HG03457 (cell line): ENCODE data around the gene RELL2.

ENCODE experiments used
- ATAC-seq: cut with Tn5 transposase; IDR thresholded peaks from one replicate; pipeline ENCODE4 v1.9.1; 2021; ENCODE audit warnings: moderate number of reproducible peaks; ENCODE audit not compliant: unreplicated experiment

Gene RELL2

GRCh38 chr5:141618804-141619554, 17.8 kb upstream of the RELL2 start, which contains the start of gene DIAPH1:
TSS of gene DIAPH1 (minus strand) at chr5:141619000. CDS start at chr5:141618914, 86 bp downstream.
- ATAC-seq: peak; percentile 77

DNA sequence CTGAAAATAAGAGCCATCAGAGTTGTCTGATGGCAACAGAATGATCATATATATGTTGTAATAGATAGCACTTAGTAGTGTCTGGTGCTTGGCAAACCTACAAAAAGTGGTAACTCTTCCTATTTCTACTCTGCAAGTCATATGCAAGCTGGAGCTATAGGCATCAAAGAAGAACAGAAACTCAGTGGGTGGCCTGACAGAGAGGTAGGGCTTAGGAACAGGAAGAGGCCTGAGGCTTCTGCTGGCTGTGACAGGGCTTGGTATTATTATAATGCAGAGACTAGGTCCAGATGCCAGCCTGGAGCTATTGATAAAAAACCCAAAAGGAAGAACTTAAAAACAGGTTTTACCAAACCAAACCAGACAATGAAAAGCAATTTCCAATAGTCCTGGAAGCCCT, 13.6 kb upstream of the RELL2 start:
- ATAC-seq: peak; percentile 31

- no peak for ATAC-seq
These were observed 13.2 kb upstream of the RELL2 start for GRCh38 chr5:141623611-141624010.

DNA sequence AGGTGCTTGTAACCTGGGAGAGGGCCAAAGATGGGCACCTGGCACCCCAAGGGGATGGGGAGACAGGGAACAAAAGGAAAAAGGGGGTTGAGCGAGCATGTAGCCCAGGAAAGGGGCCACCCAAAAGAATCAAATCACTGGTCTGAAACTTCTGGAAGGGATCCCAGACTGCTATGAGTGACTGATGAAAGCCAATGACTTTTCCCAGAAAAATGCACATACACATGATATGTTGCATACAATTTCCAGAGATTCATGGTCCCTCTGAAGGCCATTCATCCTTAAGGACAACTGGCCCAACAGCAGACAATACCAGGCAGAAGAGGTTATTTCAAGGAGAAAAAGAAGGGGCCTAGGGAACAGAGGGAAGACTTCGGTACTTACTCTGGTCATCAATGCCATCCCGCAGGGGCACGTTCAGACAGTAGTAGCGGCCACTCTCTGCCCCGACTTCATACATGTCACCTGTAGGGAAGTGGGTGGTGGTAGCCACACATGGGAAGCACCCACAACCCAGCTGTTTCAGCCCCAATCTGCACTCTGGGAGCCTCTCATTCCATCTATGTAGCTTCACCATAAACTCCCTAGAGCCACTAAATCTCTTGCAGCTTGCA, 8.5 kb upstream of the RELL2 start:
- ATAC-seq: no peak

GRCh38 chr5:141630570-141631140, 6.1 kb upstream of the RELL2 start:
- ATAC-seq: no peak

DNA sequence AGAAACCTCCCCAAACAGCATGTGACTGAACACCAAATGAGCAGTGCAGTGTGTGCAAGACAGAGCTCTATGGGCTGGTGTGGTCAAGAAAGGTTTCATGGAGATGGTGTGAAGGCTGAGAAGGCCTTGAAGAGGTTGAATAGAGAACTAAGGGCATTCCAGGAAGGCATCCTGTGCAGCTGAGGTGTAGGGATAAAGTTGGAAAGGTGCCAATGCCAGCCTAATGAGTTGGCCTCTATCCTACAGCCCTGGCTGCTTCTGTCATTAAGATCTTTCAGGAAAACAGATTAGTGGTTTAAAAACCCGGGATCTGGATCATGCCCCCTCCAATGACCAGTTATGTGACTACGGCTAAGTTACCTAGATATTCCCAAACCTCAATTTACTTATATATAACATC, 4.1 kb upstream of the RELL2 start:
- no peak for ATAC-seq

- ATAC-seq: peak; percentile 67
These were observed 2.8 kb upstream of the RELL2 start for GRCh38 chr5:141633871-141634561.

- no peak for ATAC-seq
These were observed 2.1 kb upstream of the RELL2 start for GRCh38 chr5:141634720-141635119.

GRCh38 chr5:141635646-141636045, 1.2 kb upstream of the RELL2 start:
- ATAC-seq: no peak

DNA sequence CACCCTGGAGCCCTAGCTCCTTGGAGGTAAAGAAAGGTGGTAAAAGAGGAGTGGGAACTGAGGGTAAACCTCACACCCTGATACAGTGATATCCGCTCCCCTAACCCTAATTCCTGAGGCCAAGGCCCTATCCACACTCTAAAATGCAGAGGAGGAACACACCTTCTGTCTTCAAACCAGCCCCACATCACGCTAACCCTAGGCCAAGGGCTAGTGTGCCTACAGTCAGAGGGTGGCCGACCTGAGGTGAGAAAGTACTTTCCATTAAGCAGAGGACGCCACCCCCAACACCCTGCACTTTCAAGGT, 738 bp upstream of the RELL2 start:
- no peak for ATAC-seq

DNA sequence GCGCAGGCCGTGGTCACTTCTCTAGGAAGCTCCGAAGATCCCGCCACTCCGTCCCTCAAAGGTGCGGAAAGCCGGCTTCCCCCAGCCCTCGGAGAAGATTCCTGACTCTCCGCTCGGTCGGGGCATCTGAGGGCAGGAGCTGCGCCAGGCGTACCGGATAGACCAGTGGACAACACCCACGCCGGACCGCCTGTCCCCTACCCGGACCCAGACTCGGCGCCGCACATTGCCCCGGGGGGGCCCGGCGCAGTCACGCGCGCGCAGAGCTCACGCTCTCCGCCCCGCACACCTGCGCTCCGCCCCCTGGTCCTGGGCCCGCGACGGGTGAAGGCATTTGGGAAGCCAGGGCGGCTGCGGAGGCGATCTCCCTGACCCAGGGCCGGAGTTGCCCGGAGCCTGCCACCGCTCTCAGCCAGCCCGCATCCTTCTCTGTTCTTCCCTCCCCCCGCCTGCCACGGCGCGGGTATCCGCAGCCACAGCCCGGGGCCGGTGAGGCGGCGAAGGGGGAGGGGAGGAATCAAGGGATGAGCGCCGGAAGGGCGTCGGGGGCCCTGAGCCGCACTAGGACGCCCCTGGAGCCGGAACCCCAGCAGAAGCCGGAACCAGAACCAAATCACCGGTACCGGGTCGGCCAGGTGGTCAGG, 448 bp downstream of the RELL2 start:
- peak; percentile 3 for ATAC-seq

DNA sequence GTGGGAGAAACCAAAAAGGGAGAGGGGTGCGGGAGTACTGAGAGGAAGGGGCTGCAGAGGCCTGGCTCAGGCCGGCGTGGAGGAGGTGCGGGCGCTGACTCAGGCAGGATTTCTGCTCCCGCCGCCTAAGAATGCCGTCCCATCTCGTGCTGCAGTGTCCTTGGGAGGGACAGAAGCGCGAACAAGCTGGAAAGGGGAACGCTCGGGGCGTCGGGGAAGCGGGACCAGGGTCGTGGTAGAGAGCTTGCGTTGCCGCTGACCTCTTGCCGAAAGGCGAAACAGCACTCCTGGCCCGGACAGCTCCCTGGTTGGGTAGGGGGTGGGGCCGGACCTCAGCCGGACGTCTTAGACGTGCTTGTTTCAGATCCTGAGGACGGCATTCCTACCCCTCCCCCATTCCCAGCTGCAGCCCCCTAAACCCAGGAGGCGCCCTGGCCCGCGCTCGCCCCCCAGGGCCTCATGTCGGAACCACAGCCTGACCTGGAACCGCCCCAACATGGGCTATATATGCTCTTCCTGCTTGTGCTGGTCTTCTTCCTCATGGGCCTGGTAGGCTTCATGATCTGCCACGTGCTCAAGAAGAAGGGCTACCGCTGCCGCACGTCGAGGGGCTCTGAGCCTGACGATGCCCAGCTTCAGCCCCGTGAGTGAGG, 1.1 kb downstream of the RELL2 start:
- ATAC-seq: no peak

- no peak for ATAC-seq
These were observed 2.0 kb downstream of the RELL2 start for GRCh38 chr5:141638771-141639170.

DNA sequence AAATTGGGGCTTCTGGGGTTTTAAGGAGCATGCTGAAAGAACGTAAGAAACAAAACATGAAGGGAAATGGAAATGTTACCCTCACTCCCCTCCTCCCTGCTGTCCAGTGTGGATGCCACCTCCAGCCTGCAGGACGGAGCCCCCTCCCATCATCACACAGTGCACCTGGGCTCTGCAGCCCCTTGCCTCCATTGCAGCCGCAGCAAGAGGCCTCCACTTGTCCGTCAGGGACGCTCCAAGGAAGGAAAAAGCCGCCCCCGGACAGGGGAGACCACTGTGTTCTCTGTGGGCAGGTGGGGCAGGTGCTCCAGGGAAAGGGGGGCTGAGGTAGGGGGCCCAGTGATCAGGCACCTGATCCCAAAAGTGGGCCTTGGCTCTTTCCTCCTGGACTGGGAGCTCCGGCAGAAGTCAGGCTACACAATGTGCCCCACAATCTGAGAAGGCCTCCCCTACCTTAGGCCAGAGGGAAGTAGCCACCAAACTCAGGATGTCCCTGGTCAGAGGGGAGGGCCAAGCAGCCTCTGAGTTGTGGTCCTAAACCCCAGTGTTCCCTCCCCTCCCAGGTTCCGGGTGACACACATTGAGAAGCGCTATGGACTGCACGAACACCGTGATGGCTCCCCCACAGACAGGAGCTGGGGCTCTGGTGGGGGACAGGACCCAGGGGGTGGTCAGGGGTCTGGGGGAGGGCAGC, 2.7 kb downstream of the RELL2 start:
- ATAC-seq: no peak

DNA sequence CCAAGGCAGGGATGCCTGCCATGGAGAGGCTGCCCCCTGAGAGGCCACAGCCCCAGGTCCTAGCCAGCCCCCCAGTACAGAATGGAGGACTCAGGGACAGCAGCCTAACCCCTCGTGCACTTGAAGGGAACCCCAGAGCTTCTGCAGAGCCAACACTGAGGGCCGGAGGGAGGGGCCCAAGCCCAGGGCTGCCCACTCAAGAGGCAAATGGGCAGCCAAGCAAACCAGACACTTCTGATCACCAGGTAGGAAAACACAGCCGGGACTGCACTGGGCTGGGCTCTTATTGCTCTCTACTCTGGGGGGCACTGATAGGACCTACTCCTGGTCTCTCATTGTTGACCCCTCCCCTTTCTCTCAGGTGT, 3.2 kb downstream of the RELL2 start:
- no peak for ATAC-seq

DNA sequence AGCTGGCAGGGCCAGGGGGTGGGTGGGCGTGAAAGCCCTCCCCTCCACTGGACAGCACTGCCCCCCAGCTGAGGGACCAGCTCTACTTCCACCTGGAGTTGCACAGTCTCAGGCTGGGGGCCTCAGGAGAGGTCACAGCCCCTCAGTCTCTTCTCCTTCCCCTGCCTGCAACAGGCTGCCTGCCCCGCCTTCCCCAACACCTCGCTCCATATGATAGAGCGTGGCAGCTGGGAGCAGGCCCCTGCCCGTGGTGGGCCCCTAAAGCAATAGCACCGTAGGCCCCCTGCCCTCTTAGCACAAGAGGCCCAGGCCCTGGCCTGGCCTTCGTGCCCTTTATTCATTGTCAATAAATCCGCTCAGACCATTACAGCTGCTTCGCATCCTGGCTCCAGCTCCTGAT, 3.9 kb downstream of the RELL2 start:
- no peak for ATAC-seq

DNA sequence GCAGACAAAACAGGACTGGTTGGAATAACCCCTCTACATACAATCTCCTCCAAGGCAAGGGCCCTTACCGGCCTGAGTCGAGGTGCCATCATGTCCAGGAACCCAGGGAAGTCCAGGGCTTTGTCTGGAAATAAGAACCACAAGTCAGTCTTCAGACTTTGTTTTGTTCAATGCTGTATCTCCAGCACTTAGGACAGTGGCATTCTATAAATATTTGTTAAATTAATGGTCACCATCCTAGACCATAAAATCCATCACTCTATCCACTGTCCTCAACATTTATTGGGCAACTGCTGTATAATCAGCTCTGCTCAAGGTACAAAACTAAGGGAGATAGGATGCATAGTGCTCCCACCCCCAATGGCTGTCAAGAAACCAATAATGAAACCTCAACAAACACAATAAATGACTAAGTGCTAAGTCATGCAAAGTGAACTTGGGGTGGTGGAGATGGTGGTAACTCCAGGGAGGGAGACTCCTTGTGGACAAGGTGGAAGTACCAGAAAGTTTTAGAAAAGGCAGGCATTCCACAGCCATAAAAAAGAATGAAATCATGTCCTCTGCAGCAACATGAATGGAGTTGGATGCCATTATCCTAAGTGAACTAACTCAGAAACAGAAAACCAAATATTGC, 5.0 kb downstream of the RELL2 start:
- ATAC-seq: no peak

DNA sequence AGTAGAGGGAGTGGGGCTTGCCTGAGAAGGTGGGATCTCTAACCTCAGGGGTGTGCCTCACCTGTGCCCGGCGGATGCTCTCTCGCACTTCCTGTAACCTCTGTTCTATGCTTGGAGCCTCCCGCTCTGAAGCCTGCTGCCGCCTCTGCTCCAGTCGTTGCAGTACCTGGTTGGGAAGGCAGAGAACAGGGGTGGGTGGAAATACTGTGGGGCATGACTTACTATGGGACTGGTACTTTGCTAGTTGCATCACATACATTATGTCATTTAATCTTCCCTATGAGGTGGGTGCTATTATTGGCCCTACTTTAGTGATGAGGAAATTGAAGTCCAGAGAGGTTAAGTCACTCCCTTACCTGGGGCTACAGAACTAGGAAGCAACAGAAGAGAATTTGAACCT, 9.2 kb downstream of the RELL2 start:
- ATAC-seq: no peak

DNA sequence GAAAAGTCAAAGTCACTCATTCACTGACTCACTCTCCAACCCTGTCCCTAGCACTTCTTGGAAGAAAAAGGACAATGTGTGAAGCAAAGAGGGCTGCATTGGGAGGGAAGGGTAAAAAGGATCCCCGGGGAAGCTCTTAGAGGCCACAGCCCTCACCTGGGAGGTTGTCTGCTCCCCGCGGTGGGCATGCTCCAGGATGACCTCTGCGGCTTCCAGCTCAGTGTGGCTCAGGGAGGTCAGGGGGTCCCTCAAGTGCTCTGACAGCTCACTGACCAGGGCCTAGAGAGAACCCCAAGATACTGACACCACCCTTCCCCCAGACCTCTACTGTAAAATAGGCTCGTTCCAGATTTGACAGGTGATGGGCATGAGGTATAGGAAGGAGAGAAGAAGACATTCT, 10.4 kb downstream of the RELL2 start:
- no peak for ATAC-seq

- no peak for ATAC-seq
These were observed 11.1 kb downstream of the RELL2 start for GRCh38 chr5:141647851-141648250.
